Measurements from ENCODE around the gene RERE.
"Not testable (repeated sequence)": the region's sequence is repeated elsewhere in the genome, so short reads cannot be mapped to it uniquely, and the experiment has no call there.

RERE gene

DNA sequence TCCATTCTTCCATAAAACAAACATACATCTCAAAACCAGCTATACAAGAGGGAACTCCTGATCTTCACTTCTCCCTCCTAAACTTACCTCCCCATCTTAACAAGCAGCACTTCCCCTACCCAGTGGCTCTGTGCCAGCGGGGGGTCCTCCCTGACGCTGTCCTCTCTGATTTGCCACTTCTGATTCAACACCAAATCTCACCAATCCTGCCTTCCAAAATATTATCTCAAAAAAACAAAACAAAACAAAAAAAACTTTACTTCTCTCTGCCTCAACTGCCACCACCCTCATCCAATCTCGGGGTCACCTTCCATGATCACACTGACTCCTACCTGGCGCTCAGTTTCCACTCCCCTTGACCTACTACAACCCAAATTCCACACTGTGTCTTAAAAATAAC, 426.7 kb downstream of the RERE start:
- DNase-seq = no peak

DNA sequence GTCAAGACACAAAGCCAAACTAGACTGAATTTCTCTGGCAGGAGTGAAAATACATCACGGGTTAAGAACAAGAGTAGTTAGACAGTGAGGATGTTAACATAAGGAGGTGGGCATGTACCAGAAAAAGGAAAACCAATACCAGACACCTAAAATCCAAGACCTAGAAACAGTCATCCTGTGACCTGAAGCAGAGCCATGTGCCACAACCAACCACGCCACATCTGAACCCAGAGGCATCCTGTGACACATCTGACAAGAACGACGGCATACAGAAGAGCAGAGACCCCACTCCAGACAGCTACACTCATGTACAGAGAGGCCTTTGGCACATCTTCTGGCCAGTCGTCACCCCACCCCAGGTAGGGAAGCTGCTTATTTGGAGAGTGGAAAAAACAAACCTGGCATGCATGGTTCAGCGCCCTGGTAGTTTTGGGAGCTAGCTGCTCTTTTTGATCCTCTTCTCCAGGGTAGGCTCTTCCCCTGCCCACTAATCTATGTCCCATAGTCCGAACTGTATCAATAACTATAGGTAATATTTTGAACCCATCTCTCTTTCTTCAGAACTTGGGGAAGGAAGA, 427.4 kb downstream of the RERE start:
- DNase-seq = no peak

DNA sequence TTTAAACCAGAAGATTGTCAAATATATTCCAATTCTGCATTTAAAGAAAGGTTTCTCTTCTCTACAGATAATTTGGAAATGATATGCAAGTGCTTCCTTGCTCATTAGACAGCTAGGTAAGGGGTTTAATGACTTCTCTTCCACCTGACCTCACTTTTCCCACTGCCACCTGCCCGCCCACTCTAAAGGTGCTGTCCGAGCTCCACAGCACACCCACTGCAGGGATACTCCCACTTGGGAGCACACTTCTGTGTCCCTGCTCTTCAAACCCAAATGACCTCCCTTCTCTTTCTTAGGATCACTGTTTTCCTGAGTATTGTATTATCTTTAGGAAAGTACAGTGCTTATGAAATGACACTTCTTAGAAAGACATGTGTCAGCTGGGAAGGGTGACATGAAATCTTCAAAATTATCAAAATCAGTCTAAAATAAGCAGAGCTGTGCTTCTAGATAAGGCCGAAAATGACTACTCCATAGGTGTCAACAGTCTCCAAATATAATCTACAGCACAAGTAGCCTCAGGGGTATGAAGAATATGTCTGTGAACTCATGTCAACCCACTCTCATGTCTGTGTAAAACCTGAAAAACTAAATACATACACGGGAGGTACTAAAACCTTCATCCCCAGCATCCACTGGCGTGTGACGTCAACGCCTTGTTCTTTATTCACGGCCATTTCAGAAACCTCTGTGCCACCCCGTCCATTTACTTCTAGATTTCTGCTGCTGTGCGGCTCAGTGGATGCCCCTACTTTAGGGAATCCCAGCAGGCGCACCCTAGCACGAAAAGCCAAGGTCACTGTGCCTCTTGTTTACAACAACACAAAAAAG, 428.5 kb downstream of the RERE start:
- DNase-seq = no peak

DNA sequence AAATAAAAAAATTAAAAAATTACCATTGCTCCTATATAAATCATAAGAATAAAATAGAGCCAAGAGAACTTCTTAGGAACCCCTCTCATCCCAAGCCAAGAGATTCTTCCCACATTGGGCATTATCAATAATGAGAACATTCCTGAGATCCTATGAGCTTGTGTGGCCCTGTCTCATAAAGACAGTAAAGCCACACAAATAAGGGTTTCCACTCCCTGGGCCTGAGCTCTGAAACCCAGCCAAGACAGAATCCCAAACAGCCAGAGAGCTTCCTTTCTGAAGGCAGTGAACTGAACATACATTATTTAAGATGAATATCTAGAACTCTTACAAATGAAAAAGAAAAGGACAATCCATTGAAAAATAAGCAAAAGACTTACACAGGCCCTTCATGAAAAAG, 431.2 kb downstream of the RERE start:
- no peak for DNase-seq

DNA sequence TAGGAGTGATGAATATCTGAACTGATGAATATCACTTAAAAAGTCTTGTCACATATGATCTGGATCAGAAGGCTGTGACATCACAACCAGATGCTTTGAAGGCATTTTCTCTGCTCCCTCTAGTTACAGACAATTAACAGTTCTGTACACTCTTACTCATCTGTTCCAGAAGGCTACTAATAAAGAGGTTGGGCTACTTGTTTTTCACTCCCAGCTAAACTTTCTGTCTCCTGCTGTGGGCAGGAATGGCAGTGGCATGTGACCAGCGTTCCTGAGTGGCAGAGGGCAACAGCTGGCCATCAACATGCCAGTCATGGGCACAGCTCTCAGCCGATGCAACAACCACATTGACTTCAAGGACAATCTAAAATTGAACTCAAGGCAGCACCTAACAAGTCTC, 432.9 kb downstream of the RERE start:
- no peak for DNase-seq

DNA sequence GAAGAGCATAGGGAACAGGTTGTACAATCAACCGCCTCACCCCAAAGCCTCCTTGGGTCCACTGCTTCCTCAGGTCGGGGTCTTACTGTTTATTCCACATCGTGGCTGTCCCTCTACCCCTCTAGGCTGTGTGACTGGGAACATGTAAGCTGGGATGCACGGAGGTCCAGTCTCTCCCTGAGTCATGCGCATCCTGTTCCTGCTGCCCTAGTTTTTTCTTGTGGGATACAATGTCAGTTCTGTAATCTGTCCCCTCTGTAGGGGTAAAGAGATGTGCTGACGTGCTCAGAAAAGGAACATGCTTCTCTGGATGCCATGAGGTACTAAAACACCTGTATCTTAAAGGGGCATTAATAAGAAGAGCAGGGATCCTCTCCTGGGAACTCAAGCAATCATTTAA, 433.4 kb downstream of the RERE start:
- DNase-seq = no peak

DNA sequence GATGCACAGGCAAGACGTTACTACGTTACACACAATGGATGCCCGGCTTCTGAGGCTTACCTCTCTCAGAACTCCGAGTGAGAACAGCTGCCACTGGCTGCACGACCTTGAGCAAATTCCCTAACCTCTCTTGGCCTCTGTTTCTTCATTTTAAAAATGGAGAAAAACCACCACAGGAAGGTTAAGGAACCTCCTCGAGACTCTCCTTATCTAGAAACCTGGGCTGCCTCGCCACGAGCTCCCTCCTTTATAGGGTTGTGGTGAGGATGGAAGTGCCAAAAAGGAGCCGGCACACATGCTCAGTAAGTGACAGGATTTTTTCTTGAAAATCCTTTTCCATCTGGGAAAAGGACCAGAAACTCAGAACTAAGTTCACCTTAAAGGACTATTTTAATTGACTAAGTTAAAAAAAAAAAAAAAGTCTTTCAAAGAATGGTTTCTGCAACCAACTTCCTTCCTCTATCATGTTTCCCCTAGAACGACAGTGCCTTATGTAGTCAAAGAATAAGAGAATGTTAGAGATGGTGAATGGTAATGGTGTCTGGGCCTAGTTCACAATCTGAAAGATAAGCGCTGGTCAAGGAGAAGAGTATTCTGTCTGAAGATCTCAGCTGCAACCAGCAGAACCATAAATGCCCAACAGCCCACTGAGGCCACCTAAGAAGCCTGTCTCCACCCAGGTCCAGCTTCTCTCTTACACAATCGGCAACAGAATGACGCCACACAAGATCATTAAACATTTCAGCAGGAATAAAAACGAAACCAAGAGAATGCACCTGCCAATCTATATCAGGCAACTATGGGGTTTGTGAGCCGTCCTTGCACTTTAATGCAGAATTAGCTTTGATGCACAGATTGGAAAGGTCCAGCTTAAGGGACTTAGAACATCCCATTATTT, 434.6 kb downstream of the RERE start:
- peak; percentile 68 to 71 for DNase-seq

DNA sequence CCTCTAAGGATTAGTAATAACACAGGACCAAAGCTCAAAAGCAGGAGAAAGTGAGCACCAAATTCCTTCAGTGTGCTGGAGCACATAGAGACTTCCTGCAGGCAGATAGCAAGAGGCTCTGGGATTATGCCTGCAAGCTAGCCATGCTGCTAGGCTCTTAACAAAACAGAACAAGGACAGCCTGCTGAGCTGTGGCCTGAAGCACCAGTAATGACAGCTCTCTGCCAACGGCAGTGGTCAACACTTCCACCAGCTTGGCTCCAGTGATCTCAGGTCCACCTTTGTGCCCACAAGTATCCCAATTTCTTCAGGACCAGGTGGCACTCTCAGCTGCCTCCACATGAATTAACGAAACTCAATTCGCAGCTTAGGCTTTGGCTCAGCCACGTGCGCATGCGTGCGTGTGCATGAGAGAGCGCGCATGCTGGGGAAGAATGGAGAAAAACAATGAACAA, 435.4 kb downstream of the RERE start:
- no peak for DNase-seq

DNA sequence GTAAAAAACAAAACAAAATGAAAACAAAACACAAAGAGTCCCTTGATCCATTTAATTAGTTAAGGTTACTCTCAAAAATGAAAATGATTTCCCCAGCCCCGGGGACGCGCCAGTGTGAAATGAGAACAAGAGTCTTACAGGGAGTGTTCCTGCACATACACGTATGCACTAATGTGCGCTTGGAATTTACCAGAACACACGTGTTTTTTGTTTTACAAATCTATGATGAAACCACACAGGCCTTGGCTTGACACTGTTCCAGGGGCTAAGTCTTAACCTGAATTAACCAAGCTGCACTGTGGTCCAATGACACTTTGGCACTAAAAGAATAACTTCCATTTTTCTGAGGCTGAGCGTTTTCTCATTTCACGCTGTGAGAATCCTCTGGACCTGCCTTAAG, 435.8 kb downstream of the RERE start:
- DNase-seq = no peak

DNA sequence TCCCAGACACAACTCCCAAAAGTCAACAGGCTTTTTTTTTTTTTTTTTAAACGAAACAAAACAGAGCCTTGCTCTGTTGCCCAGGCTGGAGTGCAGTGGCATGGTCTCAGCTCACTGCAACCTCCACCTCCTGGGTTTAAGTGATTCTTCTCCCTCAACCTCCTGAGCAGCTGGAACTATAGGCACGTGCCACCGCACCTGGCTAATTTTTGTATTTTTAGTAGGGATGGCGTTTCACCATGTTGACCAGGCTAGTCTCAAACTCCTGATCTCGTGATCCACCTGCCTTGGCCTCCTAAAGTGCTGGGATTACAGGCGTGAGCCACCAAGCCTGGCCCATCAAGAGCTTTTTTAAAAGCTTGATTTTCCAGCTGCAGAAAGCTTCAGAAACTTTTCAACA, 437.1 kb downstream of the RERE start:
- not testable (repeated sequence) for DNase-seq

DNA sequence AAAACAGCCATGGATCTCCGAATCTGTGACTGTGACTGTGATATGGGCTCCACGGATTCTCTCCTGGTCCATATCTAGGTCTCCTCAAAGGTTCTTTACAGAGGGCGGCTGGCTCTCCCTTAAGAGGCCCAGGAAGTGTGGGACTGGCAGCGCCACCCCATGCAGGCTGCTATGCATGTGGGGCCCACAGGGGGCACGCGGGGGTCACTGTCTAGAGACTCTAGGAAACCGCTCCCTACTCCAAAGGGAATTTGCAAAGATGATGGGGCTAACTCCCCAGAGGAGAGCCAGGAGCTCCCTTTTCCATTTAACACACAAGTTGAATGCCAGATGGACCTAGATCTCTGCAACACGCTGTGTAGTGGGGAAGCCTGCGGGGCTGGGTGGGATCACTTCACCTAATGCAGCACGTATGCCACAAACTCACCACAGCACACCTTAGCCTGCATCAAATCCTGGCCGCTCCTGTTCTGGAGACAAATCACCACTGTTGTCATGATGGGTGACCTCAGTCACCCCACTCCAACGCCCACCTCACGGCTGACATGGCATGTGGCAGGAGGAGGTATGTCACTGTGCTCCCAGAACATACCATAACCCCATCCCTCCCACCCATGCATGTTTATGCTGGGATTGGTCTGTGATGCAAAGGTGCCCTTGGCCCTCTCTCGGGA, 437.8 kb downstream of the RERE start:
- no peak for DNase-seq

DNA sequence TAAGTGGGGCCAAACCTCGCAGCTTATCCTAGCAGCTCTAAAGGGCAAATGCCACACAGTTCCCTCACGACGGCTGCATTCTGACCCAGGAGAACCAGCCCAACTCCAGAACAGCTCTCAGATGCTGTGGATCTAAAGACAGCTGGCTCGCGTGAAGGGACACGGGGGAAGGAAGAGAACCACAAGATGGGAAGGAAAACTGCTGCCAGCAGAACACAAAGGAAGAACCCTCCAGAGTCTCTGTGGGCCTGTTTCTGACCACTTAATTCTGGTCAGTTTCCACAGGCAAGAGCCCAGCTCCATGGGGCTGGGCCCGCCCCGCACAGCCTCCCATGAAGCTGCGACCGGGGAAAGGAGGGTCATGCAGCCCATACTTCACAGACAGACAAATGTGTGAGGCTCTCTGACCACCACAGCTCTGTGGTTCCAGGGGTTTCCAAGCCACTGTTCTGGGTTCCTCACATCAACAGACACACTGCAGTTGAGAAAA, 438.4 kb downstream of the RERE start:
- DNase-seq = no peak

DNA sequence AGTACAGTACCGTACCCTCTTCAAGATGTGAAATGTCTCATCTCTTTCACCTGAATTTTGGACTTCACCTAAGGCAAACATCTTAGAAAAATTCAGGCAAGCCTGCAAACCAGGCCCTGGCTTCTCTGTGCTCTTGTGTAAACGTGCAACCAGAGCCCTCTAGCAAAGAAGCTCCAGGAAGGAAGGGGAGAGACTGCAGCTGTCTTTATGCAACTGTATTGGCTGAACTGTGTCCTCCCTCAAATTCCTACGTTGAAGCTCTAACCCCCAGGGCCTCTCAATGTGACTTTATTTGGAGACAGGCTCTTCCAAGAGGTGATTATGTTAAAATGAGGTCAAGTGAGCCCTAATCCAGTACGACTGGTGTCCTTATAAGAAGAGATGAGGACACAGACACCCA, 439.3 kb downstream of the RERE start:
- DNase-seq = peak; percentile 67 to 69

DNA sequence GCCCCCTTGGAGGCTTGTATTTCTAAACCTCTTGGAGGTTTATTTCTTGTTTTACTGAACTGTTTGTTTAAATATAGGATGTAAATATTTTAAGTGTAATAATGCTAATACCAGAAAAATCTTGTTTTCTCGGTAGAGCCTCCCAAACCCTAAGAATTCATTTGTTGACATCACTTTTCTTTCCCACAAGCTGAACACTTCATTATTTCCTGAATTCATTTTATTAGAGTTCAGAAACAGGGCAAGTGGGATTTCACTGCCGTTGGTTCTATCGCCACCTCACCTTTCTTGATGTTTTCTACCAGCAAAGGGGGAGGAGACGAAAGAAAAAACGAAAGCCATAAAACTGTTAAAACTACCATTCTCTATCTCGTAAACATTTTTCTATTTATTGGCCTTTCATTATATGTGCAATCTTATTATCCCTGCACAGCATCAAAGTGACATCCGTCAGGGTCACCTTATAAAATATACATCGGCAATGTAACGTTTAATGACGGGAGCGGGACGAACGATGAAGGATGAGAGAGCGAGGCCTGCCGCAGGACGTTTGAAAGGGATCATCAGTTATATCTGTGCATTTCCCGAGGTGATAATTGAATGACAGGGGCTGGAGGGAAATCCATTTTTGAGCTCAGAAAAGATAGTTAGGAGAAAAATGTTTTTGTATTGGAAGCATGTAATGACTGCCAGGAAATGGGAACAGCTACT, 440.0 kb downstream of the RERE start:
- DNase-seq = no peak

DNA sequence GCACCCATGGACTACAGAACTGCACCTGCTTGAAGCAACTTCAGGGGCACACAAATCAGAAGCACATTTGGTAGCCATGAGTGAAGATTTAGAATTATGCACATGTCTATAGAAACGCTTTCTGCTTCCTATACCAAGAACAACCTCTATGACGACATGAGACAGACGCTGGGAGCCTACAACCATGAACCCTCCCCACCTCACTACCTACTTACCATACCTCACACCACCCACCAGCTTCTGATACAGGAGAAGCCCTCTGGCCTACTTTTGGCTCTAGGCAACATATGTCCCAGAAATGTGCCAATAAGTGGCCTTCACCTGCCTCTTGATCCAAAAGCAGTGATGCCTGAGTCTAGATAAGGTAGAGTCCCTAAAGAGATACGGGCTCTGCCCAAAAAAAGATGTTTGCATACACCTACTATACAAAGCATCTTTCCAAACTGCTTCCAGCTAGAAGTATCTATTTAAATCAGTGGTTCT, 441.0 kb downstream of the RERE start:
- DNase-seq = no peak

DNA sequence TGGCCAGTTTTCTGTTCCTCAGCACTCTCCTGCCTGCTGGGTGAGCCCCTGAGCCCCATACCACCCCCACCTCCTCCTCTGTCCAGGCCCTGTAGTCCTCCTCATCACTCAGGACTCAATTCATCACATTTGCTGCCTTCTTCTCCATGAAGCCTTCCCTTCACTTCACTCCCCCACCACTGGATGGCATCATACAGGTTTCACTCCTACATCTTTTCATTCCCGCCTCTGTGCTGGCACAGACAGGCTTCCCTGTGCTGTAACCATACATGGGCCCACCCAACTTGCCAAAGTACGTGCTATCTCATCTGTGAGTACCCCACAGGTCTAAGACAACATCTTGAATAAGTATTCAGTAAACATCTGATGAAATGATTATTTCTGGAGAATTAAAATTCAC, 442.6 kb downstream of the RERE start:
- DNase-seq = peak; percentile 12 to 34

DNA sequence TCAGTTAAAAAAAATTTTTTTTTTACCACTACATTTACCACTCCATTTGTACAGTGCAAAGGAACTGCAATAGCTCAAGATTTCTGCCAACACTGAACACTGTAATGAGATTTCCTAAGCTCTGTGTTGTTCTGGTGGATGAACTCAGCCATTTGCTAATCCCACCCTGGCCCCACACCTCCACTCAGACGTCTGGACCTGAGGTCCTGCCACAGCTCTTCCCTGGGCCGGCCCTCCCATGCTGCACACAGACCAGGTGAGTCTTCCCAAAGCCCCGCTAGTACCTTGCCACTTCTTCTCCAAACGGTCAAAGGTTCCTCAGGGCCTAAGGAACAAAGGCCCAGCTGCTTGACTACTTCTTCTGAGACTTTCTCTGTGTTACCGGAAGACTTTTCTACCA, 443.1 kb downstream of the RERE start:
- no peak for DNase-seq

DNA sequence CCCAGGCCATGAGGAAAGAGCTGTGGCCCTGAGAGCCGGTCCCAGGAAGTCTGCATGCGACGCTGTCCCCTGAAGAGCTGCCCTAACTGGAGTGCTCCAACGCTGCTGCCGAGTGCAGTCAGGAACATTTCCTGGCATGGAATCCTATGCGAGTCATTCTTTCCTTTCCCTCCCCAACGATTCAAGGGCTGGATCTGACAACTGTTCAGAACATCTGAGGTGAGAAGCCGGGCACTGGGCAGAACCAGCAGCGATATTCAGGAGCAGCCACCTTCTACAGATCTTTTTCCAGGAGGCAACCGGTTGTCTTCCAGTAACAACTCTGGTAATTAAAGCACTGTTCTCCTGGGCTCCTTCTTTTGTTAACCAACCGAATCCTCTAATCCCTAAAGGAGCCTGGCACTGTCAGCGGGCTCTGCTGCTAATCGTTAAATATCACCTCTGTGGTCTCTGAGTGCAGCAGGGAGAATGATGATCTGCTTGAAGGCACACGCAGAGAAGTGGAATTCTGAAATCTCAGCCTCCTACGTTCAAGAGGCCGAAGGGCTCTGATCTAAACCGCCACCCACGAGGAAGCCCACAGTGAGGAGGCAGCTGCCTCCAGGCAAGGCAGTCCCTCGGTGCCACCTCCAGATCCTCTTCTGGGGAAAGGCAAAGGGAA, 443.7 kb downstream of the RERE start:
- DNase-seq = no peak

DNA sequence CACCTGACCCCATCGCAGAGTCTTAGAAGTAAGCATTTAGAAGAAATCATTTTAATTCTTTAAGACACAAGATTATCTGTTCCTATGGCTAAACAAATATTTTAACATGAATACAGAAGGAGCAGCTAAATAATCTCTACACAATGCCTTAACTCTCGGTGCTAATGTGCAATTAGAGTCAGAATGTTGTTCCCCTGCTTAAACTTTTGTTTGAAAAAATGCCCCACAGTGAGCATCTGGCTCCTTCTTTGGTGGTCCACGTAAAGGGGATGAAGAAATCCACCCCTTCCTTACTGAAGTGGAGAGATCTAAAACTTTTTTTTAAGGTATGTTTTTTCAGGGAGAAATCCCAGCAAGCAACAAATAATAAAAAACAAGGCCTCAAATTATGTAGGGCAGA, 444.3 kb downstream of the RERE start:
- no peak for DNase-seq

DNA sequence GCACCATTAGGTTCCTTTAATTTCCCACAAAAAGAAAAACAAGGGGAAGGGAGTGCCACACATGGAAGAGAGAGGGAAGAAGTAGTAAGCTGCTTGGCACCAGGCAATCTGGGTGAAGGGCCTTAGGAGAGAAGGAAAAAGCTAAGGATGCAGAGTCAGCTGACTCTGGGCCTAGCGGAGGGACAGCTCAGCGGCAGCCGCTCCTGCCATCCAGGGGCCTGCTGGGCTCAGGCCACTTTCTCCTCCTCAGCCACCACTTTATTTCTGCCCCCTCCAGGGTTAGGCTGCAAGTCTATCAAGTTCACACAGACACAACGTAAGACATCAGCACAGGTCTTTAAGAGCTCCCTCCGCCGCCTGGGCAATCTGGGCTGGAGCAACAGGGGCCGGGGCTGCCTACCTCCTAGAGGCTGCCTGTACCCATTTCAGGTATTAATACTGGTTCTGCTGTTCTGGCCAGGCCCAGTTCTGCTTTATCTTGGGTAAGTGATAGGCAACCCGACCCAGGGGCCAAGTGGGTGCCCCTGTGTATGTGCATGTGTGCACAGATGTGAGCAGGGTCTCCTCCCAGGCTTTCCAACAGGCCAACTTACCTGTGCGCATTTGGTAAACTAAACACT, 446.0 kb downstream of the RERE start:
- no peak for DNase-seq

DNA sequence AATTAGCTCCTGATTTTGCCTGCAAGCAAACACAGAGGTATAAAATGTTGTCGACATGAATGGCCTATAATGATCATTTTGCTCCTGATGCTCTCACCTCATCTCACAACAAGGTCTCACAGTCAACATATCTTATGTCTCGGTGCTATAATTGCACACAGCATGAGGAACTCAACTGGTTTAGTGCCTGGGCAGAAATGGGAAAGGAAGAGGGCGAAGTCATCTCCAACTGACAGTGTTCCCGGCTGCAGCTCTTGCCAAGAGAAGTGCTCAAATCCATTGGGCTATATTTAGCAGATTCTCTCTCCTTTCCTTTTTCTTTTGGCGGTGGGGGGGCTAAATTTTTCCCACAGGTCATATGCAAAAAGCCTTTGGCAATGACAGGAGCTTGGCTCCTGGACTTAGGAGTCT, 446.5 kb downstream of the RERE start:
- no peak for DNase-seq

Data from AML-193 (cell line).